ENCODE results near the gene TWNK.

The TWNK gene

DNA sequence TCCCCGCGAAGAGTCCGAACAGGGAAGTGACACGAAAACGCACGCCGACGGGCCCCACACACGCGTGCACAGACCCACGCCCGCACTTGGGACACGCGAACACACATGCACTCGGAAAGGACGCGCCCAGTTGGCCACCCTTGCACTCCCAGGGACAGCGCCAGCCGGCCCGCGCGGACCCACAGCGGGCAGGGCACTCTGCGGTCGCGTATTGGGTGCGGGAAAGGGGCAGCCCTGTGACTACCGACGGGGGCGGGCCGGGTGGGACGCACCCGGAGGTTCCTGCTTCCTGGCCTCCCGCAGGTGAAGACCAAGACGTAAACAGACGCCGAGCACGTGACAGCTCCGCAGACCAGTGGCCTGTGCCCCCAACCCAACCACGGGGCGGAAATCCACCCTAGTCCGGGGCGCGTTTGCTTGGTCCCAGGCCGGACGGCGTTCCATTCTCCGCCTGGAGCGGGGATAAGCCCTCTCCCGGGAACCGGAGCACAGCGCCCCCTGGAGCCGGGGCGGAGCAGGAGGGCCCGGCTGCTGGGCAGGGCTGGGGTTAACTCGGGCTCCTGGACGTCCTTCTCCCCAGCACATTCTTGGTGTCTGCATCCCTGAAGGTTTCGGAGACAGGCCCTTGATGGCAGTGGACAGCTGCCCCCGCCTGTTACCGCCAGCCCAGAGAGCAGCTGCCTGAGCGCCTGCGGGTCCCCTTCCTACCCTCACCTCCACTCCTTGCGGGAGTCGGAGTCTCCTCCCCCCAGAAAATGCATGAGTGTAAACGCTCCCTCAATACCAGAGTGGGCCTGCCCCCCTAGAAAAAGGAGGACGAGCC lies 10.2 kb downstream of the TWNK start:
- DNase-seq (ENCODE audit: low spot score) = peak; percentile 85

DNA sequence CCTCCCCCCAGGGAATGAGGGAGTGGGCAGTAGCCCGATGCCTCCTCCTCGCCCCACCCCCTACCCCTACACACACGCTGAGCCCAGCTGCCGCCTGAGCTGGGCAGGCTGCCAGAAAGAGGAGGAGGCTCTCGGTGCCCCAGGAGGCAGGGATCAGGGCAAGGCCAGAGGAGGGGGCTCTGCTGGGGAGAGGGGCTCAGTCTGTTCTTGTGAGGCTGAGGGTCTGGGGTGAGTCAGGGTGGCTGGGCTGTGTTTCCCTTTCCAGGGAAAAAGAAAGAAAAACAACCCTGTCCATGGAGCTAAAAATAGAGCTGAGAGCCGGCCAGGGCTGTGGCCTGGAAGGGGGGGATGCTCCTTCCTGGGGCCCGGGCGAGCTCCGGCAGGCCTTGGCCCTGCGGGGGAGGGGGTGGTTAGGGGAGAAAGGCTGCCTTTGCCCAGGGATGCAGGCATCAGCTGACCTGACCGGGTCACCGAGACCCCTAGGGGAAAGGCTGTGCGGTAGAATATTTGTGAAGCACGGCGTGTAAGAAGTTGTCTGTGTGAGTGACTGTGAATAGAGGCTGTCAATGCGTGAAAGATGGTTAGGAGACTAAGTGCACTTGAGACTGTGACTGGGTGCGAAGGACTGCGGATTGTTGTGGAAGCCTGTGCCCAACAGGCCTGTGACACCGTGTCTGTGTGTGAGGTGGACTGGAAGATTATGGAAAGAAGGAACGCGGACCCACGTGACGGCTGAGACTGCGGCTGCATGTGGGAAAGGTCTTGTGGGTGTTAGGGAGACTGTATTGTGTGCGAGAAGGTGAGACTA lies 11.0 kb downstream of the TWNK start:
- peak; percentile 80 for DNase-seq (ENCODE audit: low spot score)

DNA sequence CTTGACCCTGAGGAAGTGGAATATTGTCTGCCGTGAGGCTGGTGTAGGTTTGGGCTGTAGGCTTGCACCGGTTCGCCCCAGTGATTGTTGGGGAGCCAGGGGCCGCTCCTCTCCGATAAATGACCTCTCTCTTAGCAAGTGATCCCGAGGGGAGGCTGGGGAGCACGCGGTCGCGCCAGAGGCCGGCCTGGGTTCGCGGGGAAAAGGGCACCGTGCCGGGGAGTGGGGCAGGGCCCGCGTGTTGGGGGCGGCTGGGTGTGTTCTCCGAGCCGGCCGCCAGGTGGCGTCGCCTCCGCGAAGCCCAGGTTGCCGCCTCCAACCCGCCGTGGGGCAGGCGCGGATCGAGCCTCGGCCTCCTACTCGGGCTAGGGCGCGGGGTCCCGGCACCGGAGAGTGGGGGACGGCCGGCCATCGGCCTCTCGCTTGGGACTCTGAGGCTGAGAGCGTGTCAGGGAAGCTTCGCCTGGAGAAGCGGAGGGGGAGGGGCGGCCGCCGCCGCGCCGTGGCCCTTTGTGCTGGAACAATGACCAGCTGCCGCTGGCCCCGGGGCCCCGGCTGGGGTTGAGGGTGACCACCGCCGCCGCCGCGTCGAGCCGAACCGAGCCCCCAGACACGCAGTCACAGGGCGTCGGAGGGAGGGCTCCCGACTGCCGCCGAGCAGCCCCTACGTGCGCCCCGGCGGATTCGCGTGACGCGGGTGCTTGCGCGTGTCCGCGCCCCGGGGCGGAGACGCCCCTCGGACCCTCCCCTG lies 11.8 kb downstream of the TWNK start:
- peak; percentile 73 for DNase-seq (ENCODE audit: low spot score)

DNA sequence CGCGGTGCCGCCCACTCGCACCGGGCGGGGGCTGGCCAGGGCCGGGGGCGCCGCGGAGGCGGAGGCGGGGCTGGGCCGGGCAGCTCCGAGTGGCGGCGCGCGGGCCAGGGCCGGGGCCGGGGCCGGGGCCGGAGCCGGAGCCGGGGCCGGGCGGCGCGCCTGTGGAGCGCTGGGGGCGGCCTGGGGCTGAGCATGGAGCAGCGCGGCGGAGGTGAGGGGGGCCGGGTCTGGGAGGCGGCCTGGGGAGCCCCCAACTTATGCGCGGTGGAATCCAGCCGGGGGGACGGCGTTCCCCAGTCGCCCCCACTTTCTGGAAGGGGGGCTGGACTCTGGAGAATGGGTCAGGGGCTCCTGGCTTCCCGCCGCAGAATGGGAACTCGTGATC lies 12.4 kb downstream of the TWNK start, which contains the start of gene LZTS2:
Gene LZTS2, plus strand, starts transcription at position 67 of the 385 bp plus-strand sequence. CDS start 2,731 bp downstream, outside the sequence.
- no peak for DNase-seq (ENCODE audit: low spot score)

DNA sequence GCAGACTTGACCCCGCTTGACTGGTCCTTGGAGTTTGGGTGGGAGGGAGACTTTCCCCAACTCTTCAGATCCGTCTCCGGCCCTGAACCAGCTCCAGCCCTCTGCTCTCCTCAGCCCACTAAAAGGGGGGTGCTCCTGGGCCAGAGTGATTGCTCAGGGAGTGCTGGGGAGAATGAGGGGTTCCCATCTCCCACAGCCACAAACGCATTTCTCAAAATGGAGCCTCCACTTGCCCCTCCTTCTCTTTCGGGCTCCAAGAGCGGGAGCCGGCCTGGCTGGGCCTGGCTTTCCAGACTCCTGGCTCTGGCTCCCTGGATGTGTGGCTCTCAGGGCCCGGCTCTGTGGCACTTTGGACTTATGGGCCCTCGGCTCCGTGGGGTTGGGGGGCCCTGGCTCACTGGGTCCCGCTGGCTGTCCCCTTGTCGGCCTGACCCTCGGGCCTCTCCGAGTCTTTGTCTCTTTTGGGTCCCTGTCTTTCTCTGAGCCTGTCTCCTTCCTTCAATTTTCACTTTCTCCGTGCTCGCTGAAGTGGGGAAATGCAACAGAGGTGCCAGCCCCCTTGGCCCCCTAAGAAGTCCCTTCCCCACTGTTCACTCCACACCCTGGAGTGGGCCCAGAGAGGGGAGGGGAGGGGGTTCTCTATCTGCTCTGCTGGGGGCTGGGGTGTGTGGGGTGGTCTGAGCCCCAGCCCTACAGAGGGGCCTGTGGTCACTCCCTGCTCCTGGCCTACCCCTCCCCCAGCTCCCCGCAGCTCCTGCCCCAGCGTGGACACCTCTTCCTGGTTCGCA lies 13.0 kb downstream of the TWNK start:
- DNase-seq (ENCODE audit: low spot score) = no peak

DNA sequence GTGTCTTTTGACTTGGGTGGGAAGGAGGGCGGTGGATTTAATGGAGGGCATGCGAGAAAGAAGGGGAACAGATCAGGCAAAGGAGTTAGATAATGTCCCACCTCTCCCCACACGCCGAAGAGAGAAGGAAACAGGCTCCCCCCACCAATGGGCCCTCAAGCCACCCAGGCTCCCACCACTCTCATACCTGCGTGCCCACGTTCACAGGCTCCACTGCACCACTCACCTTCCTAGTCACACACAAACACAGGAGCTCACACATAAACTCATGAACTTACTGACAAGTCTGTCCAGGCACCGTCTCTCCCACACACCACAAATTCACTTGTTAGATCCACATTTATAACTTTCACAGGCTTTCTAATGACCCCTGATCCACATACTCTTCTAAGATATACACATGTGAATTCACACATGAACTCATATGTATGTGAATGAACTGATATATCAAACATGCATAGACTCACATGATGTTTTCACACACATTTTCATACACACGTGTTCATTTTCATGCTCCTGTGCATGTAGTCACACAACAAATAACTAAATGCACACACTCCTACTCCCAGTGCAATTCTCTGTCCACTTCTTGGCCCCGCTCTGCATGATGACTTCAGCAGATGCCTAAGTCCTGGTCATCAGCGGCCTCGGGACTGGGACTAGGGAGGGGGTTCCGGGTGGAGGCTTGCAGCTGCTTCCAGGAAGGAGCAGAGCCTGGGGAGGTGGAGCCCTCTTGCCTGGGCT lies 13.7 kb downstream of the TWNK start:
- DNase-seq (ENCODE audit: low spot score) = peak; percentile 92

DNA sequence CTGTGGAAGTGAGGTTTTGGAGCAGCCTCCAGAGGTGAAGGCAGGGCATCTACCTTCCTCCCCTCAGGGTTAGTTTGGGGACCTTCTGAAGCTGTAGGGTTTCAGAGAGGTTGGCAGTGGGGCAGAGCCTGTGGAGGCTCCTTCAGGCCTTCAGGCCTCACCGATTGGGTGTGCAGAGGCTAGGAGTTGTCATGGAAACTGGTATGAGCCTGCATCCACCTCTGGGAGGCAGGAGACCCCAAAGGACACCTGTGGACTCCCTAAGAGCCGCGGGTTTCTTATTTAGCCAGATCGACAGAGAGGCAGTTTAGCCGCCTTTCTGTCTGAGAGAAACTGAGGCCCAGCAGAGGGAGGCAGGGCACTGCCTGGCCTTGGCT lies 14.3 kb downstream of the TWNK start:
- DNase-seq (ENCODE audit: low spot score) = no peak

DNA sequence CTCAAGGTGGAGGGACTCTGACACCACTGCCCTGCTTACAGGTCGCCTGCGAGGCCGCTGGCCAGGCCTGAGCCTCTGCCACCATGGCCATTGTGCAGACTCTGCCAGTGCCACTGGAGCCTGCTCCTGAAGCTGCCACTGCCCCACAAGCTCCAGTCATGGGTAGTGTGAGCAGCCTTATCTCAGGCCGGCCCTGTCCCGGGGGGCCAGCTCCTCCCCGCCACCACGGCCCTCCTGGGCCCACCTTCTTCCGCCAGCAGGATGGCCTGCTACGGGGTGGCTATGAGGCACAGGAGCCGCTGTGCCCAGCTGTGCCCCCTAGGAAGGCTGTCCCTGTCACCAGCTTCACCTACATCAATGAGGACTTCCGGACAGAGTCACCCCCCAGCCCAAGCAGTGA lies 15.1 kb downstream of the TWNK start:
- DNase-seq (ENCODE audit: low spot score) = no peak

DNA sequence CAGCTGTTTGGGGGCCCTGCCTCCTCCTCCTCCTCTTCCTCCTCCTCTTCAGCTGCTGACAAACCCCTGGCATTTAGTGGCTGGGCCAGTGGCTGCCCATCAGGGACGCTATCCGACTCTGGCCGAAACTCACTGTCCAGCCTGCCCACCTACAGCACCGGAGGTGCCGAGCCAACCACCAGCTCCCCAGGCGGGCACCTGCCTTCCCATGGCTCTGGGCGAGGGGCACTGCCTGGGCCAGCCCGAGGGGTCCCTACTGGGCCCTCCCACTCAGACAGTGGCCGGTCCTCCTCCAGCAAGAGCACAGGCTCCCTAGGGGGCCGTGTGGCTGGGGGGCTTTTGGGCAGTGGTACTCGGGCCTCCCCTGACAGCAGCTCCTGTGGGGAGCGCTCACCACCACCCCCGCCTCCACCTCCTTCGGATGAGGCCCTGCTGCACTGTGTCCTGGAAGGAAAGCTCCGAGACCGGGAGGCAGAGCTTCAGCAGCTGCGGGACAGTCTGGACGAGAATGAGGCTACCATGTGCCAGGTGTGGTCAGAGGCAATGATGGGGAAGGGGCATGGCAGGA lies 16.4 kb downstream of the TWNK start:
- no peak for DNase-seq (ENCODE audit: low spot score)

DNA sequence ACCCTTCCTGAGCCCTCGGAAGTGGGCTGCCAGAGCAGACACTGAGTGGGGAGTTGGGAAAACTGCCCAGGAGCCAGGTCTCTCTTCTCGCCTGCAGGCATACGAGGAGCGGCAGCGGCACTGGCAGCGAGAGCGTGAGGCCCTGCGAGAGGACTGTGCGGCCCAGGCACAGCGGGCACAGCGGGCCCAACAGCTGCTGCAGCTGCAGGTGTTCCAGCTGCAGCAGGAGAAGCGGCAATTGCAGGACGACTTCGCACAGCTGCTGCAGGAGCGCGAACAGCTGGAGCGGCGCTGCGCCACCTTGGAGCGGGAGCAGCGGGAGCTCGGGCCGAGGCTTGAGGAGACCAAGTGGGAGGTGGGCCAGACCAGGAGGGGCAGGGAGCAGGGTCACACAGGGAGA lies 18.0 kb downstream of the TWNK start:
- DNase-seq (ENCODE audit: low spot score) = no peak

DNA sequence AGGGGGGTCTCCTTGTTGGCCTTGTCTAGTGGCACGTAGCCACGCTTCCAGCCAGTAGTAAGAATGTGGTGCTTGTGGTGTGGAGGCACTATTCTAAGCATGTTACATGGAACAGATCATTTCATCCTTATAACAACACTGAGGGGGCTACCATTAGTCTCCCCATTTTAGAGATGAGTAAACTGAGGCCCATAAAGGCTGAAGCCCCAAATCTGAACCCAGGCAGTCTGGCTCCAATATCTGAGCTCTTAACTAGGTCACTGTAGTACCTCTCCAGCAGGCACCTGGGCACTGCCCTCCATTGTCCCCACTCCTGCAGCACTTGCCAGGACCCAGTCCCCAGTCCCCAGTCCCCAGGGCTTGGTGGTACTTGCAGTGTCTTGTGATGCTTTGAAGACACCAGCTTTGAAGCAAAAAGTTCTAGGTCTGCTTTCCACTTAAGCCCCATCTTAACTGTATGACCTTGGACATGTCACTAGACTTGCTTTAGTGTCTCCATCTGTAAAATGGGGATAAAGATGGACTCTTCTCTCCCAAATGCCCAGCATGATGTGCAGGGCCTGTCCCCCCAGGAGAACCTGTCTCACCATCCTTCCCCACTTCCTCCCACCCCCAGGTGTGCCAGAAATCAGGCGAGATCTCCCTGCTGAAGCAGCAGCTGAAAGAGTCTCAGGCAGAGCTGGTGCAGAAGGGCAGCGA lies 18.7 kb downstream of the TWNK start:
- DNase-seq (ENCODE audit: low spot score) = no peak

DNA sequence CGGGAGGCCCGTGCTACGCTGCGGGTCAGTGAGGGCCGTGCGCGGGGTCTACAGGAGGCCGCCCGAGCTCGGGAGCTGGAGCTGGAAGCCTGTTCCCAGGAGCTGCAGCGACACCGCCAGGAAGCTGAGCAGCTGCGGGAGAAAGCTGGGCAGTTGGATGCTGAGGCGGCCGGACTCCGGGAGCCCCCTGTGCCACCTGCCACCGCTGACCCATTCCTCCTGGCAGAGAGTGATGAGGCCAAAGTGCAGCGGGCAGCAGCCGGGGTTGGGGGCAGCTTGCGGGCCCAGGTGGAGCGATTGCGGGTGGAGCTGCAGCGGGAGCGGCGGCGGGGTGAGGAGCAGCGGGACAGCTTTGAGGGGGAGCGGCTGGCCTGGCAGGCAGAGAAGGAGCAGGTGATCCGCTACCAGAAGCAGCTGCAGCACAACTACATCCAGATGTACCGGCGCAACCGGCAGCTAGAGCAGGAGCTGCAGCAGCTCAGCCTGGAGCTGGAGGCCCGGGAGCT lies 19.3 kb downstream of the TWNK start:
- no peak for DNase-seq (ENCODE audit: low spot score)

DNA sequence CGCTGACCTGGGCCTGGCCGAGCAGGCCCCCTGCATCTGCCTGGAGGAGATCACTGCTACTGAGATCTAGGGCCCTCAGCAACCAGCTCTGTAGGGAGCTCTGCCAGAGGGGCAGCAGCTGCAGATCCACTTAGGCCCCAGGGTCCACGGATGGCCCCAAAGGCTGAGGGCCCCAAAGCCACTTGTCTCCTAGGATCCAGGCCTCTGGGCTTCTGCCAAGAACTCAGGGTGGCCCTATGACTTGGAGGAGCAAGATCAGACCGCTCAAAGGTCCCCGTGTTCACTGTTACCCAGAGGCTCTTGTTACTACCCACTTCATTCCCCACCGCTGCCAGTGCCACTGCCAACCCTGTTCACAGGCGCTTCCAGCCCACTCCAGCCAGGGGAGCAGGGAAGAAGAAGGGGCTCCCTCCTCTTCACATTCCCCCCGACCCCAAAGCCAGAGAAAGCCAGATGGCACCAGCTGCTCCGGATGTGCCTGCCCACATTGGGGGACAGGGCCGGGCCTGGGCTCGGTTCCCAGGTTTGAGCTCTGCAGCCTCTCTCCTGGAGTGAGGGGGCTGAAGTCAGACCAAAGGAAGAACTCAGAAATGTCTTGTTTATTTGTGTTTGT lies 19.9 kb downstream of the TWNK start:
- DNase-seq (ENCODE audit: low spot score) = no peak

DNA sequence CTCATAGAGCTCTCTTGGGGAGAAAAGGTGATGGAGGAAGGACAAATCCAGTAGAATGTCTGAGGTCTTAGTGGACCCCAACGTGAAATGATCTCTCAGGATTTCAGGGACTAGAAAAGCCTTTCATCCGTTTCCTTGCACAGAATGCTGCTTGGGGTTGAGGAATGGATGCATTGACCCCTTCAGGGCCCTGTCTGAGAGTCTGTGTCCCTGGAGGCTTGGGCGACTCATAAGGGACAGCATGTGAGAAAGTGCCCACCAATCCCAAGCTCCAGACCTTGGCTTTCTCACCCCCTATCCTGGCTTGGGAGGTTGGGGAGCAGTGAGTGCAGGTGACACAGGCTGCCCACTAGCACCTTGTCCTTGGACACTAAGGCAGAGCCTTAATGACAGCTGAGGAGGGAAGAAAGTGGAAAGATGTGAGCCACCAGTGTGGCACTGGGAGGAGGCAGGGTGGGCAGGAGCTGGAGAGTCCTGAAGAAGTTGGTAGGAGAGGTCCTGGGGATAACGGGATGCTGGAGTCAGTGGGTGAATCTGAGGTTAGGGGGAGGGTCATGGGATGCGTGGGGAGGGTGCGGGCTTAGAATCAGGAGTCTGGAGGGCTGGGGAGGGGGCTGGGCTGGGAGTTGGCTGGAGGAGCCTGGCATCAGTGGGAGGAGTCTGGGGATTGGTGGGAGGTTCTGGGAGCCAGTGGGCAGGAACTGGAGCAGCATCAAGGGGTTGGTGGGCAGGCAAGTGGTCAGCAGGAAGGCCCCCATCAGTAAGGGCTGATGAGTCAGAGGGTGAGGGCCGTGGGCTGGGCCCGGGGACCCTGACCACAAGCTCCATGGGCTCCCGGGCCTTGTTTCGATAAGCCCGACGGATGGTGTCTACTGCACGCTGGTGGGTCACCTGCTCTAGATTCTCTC lies 20.8 kb downstream of the TWNK start:
- DNase-seq (ENCODE audit: low spot score) = no peak

DNA sequence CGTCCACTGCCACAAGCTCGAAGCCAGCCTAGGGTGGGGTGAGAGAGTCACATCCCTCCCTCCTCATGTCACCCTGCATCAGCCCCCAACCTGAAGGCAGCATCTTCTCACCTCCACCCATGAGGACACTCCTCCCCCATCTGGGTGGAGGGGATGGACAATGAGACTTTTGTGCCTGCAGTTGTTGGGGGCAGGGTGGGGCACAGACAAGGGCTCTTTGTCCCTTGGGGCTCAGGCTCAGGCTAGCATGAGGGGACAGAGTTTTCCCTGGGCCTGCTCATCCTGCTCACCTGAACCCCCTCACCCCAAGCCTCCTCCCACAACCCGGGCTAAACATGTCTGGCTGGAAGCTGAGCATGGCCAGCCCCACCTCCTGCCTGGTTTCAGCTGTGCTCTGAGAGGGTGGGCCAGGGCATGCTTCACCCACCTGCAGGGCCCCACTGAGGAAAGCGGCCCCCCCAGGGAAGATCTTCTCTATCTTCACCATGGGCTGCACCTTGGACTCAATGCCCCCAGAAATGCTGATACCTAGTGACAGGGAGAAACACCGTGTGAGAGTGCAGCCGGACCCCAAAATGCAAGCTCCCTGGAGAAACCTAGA lies 21.6 kb downstream of the TWNK start:
- DNase-seq (ENCODE audit: low spot score) = no peak

DNA sequence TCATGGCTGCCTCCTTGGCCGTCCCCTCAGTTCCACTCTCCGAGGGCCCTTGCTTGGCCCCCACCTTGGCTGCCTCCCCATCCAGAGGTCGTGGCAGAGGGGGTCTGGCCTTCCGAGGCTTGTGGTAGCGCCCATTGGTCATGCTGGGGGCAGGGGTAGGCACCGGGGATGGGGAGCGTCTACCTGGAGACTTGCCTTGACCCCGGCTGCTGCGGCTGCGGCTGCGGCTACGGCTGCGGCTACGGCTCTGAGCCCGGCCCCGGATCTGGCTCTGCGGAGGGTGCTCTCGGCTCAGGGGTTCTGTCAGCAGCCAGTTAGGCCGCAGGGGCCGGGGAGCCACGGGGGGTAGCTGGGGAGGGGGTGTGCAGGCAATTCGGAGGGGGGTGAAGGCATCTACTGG lies 23.0 kb downstream of the TWNK start:
- DNase-seq (ENCODE audit: low spot score) = no peak

DNA sequence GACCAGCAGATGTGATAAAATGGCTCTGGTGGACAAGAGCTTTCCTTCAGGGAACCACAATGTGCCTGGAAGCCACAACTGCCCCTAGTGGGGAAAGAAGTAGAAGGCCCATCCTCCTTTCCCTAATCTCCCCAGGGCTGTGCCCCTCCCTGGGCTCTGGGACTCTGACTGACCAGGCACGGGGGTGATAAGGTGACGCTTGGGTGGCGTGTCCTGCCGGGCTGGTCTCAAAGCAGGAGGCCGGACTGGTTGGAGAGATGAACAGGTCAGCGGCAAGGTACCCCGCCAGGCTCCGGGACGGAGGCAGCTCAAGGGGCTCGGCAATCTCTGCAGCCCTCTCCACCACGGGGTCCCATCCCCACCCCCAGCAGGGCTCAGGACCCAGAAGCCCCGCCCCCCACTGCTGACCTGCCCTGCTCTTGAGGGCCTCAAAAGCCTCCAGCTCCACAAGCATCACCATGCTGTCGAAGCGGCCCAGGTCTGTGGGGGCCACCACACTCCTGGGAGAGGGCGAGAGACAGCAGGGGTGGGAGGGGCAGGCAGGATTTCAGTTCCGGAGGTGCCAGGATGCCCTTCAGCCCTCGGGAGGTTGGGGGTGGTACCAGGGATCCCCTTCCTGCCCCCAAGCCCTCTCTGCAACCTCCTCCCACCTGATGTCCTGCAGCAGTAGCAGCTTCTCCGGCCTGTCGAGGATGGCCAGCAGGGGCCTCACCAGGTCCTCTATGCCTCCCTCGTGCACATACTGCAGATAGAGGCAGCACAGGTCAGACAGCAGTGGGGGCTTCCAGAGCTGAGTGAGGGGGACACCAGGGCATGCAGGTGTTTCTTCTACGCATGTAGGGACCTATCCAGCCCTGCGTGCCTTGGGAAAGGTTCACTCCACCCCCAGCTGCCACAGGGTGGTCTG lies 24.4 kb downstream of the TWNK start:
- no peak for DNase-seq (ENCODE audit: low spot score)

Measured in RKO (cell line).